Lower lobe of right lung (tissue), 2 donors: ENCODE data around the gene CSH2. TPM values are rescaled to one million over a fixed set of nuclear protein-coding genes. Genes with fewer than 3 reads are reported as not detected.
A peak's percentile ranks its signal among the peaks of the same experiment; 100 is the strongest.

Experiments used
- ATAC-seq, 2 donors: fragments of 200-7000 bp; cut with Tn5 transposase; one replicate each; pipeline ENCODE4 v1.9.1; 2020 to 2022; ENCODE audit warnings: mild to moderate bottlenecking in 2 of 2, moderate library complexity in 2 of 2
- DNase-seq: peaks from one replicate; pipeline ENCODE4 v3.0.0-alpha.2; 2020
- H3K27ac ChIP-seq: fragments of 200-600 bp; one replicate; pipeline ENCODE4 v1.8.0; 2022
- H3K27me3 ChIP-seq: fragments of 200-600 bp; one replicate; pipeline ENCODE4 v1.8.0; 2022; ENCODE audit warnings: low read depth
- H3K36me3 ChIP-seq: fragments of 200-600 bp; one replicate; pipeline ENCODE4 v1.8.0; 2022; ENCODE audit warnings: mild to moderate bottlenecking
- H3K4me1 ChIP-seq: fragments of 200-600 bp; one replicate; pipeline ENCODE4 v1.8.0; 2022
- H3K4me3 ChIP-seq: fragments of 200-600 bp; one replicate; pipeline ENCODE4 v1.8.0; 2022; ENCODE audit warnings: mild to moderate bottlenecking
- H3K9me3 ChIP-seq: fragments of 200-600 bp; one replicate; pipeline ENCODE4 v1.8.0; 2022
- intact Hi-C: fragments of 100-400 bp; cut with DNase I; formaldehyde crosslinking; loops from one replicate; pipeline ENCODE4 v1.11.0; 2022
- total RNA-seq: library from RNA; stranded (reverse); fragmentation: NEBNext Ultra II Directional; extraction: Animal tissue kit (Norgen Biotek cat#: 25700); gene quantifications from one replicate; pipeline ENCODE4 v1.2.1, GENCODE V29; 2021
- TF ChIP-seq, protein P1 (sequence below): fragments of 200-600 bp; IDR thresholded peaks from one replicate; pipeline ENCODE4 v1.8.0; 2022; ENCODE audit warnings: antibody characterized with exemption, mild to moderate bottlenecking
- donor health status: DM: no; HTN: yes; CAD: no; lungs with severe emphysema.

The CSH2 gene
- total RNA-seq, 1 donor from 2014 or later, result not detected

DNA sequence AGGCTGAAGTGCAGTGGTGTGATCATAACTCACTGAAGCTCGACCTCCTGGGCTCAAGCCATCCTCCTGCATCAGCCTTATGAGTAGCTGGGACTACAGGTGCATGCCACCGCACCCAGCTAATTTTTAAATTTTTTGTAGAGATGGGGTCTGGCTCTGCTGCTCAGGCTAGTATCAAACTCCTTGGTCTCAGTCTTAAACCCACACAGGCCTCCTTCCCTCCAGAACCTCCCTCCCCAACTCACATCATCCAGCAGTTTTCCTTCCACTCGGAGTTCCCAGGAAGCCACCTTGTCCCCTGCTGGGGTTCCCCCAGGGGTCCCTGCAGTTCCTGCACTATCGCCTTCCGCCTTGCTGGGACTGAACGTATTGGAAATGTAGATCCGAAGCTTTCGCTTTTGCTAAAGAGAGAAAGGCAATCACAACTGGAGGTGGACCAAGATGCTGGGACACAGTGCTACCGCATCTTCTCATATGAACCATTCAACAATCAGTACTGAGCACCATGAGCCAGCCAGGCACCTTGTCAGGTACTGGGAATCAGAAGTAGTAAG is 38.2 kb downstream of the CSH2 start:
- no peak for ATAC-seq
- H3K4me1 ChIP-seq, result peaks cover 40% of the 10 kb centered on the region
- peaks cover 77% of the 10 kb centered on the region for H3K36me3 ChIP-seq
- H3K27me3 ChIP-seq, result no peaks in the 10 kb centered on the region
- H3K4me3 ChIP-seq, result no peak overlapping the region
- no peaks in the 10 kb centered on the region for H3K9me3 ChIP-seq
- peak overlapping the region; percentile 62 for H3K27ac ChIP-seq
- TF ChIP-seq, protein P1, sequence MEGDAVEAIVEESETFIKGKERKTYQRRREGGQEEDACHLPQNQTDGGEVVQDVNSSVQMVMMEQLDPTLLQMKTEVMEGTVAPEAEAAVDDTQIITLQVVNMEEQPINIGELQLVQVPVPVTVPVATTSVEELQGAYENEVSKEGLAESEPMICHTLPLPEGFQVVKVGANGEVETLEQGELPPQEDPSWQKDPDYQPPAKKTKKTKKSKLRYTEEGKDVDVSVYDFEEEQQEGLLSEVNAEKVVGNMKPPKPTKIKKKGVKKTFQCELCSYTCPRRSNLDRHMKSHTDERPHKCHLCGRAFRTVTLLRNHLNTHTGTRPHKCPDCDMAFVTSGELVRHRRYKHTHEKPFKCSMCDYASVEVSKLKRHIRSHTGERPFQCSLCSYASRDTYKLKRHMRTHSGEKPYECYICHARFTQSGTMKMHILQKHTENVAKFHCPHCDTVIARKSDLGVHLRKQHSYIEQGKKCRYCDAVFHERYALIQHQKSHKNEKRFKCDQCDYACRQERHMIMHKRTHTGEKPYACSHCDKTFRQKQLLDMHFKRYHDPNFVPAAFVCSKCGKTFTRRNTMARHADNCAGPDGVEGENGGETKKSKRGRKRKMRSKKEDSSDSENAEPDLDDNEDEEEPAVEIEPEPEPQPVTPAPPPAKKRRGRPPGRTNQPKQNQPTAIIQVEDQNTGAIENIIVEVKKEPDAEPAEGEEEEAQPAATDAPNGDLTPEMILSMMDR, result no peak
- intact Hi-C loops, result no loop called here
- no peak for DNase-seq

DNA sequence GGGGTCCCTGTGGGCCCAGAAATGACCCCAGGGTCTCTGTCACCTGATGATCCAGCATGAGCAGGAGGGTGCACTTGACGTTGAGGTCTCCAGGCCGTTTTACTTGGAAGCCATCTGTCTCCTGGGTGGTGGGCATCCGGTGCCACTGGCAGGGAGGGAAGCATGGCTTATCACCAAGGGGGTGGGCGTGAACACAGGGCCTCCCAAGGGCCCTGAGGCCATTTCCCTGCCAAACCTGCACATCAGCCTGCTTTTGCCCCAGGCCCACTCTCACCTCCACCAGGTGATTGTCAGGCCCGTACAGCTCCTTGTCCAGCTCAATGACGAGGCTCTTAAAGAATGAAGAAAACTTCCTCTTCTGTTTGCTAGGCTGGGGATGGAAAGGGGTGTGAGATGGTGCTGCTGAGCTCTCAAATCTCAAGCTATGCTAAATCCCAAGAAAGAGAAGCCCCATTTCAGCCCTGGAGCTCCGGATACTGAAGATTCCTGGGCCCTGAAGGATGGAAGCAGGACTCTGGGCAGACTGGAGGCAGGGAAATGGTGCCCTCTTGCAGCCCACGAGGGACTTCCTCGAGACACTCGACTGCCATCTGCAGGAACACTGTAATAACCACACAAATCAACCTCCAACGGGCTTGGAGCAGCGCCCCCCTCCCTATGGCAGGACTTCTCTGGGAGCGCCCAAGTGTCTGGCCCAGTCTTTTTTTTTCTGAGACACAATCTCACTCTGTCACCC is 38.9 kb downstream of the CSH2 start:
- Histone ChIP-seq H3K4me3 (no peak overlapping the region), H3K27me3 (no peaks in the 10 kb centered on the region), H3K36me3 (peaks cover 84% of the 10 kb centered on the region), H3K9me3 (no peaks in the 10 kb centered on the region), H3K27ac (peak overlapping the region; percentile 62), H3K4me1 (peaks cover 35% of the 10 kb centered on the region)
- DNase-seq, result peak; percentile 66
- peak; percentile 47 to 48 for ATAC-seq
- intact Hi-C loops, result no loop called here
- TF ChIP-seq, protein P1, result peak; percentile 45

DNA sequence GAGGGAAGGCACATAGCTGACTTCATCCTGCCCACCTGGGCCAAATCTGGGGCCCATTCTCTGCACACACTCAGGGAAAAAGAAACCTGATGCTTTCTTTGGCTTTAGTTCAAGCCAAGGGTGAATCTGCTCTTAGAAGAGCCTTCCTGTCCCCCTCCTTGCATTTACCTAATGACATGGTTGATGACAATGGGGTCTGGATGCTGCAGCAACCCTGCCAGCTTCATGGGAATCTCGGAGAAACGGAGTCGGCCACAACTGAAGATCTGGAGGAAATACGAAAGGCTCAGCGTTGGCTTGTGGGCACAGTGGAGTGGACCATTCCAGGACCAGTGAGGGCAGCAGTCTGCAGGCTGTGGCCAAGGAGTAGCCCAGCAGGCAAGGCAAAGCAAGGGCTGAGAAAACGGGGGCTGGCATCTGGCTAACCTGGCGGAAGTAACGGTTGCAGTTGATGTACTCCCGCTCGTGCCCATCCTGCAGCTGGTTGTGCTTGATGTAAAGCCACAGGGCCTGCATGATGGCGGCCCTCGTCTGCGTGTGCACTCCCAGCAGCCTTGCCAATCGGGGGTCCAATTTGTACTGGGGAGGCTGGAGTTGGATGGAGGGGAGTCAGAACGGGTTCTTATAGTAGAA is 39.6 kb downstream of the CSH2 start:
- H3K27me3 ChIP-seq, result no peaks in the 10 kb centered on the region
- intact Hi-C loops, result no loop called here
- no peak overlapping the region for H3K4me3 ChIP-seq
- ATAC-seq (no peak), DNase-seq (no peak)
- H3K4me1 ChIP-seq, result peaks cover 34% of the 10 kb centered on the region
- TF ChIP-seq, protein P1, result no peak
- H3K9me3 ChIP-seq, result no peaks in the 10 kb centered on the region
- H3K27ac ChIP-seq, result no peak overlapping the region
- H3K36me3 ChIP-seq, result peaks cover 91% of the 10 kb centered on the region

- DNase-seq (no peak), ATAC-seq (no peak)
- peaks cover 34% of the 10 kb centered on the region for H3K4me1 ChIP-seq
- H3K27ac ChIP-seq, result no peak overlapping the region
- no peak overlapping the region for H3K4me3 ChIP-seq
- TF ChIP-seq, protein P1, result no peak
- no peaks in the 10 kb centered on the region for H3K27me3 ChIP-seq
- H3K36me3 ChIP-seq, result peaks cover 91% of the 10 kb centered on the region
- H3K9me3 ChIP-seq, result no peaks in the 10 kb centered on the region
- intact Hi-C loops, result no loop called here
Measured at GRCh38 chr17:63833026-63833740, 40.3 kb downstream of the CSH2 start.

GRCh38 chr17:63832455-63832854 is 41.0 kb downstream of the CSH2 start:
- H3K36me3 ChIP-seq, result peaks cover 86% of the 10 kb centered on the region
- TF ChIP-seq, protein P1, result no peak
- peaks cover 31% of the 10 kb centered on the region for H3K4me1 ChIP-seq
- H3K9me3 ChIP-seq, result no peaks in the 10 kb centered on the region
- H3K4me3 ChIP-seq, result no peak overlapping the region
- no peaks in the 10 kb centered on the region for H3K27me3 ChIP-seq
- H3K27ac ChIP-seq, result no peak overlapping the region
- ATAC-seq (no peak), DNase-seq (no peak)
- intact Hi-C loops, result no loop called here
